ENCODE measurements around the gene TSHZ2. TPM values are rescaled to one million over a fixed set of nuclear protein-coding genes. Genes with fewer than 3 reads are reported as not detected.

TSHZ2 gene
- total RNA-seq, 1 donor from 2014 or later = 51.9 TPM

DNA sequence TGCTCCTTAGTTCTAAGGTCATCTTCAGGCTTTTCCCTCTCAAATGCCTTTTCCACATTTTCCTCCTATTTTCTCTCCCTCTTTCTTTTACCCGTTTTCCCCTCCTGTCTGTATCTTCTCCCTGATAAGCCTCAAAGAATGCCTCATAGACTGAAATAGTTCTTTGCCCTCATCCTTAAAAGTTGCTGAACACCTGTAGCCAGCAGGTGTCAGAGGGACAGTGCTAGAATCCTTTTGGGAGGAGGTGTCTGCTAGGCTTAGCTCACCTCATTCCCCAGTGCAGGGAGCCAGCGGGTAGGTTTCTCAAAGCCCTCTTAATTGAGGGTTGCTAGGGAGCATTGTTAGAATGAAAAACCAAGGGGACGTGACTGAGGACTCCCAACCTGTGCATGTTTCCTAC, 204.0 kb downstream of the TSHZ2 start:
- no peaks in the 10 kb centered on the region for H3K27me3 ChIP-seq
- H3K36me3 ChIP-seq = no peaks in the 10 kb centered on the region
- no peak for DNase-seq (ENCODE audit: low spot score in 2 of 2)
- no peaks in the 10 kb centered on the region for H3K9me3 ChIP-seq
- H3K4me1 ChIP-seq = no peaks in the 10 kb centered on the region
- H3K4me3 ChIP-seq = no peak overlapping the region
- TF ChIP-seq, protein P1, sequence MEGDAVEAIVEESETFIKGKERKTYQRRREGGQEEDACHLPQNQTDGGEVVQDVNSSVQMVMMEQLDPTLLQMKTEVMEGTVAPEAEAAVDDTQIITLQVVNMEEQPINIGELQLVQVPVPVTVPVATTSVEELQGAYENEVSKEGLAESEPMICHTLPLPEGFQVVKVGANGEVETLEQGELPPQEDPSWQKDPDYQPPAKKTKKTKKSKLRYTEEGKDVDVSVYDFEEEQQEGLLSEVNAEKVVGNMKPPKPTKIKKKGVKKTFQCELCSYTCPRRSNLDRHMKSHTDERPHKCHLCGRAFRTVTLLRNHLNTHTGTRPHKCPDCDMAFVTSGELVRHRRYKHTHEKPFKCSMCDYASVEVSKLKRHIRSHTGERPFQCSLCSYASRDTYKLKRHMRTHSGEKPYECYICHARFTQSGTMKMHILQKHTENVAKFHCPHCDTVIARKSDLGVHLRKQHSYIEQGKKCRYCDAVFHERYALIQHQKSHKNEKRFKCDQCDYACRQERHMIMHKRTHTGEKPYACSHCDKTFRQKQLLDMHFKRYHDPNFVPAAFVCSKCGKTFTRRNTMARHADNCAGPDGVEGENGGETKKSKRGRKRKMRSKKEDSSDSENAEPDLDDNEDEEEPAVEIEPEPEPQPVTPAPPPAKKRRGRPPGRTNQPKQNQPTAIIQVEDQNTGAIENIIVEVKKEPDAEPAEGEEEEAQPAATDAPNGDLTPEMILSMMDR (IDR thresholded peaks at IDR 0.05) = no peak
- intact Hi-C loops (cut with DNase I) = no loop called here
- H3K27ac ChIP-seq = no peak overlapping the region

DNA sequence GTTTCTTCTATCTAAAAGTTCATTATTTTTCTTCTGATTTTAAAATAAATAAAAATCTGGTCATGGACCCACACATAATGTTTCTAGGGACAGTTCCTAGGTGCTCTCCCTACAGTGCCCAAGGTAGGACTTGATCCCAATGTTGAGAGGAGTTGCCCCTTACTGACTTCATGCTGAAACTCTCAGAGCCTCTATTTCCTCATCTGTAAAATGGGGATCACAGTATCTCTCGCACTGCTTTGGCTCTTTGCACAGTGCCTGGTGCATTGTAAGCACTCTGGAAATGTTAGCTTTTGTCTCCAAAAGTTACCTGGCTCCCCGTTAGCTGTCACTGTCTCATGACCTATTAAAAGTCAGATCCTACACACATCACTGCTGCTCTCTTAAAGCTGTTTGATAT, 205.5 kb downstream of the TSHZ2 start:
- Histone ChIP-seq H3K27ac (no peak overlapping the region), H3K4me3 (no peak overlapping the region), H3K36me3 (no peaks in the 10 kb centered on the region), H3K9me3 (no peaks in the 10 kb centered on the region), H3K4me1 (no peaks in the 10 kb centered on the region), H3K27me3 (no peaks in the 10 kb centered on the region)
- no peak for DNase-seq (ENCODE audit: low spot score in 2 of 2)
- intact Hi-C loops (cut with DNase I) = no loop called here
- TF ChIP-seq, protein P1 (IDR thresholded peaks at IDR 0.05) = no peak

GRCh38 chr20:53179749-53180148, 207.6 kb downstream of the TSHZ2 start:
- no peak overlapping the region for H3K27ac ChIP-seq
- no peak for DNase-seq (ENCODE audit: low spot score in 2 of 2)
- TF ChIP-seq, protein P1 (IDR thresholded peaks at IDR 0.05) = no peak
- no peaks in the 10 kb centered on the region for H3K9me3 ChIP-seq
- H3K27me3 ChIP-seq = no peaks in the 10 kb centered on the region
- H3K4me3 ChIP-seq = no peak overlapping the region
- H3K4me1 ChIP-seq = no peaks in the 10 kb centered on the region
- intact Hi-C loops (cut with DNase I) = no loop called here
- H3K36me3 ChIP-seq = no peaks in the 10 kb centered on the region

- no peaks in the 10 kb centered on the region for H3K4me1 ChIP-seq
- TF ChIP-seq, protein P1 (IDR thresholded peaks at IDR 0.05) = no peak
- no peak overlapping the region for H3K27ac ChIP-seq
- no peaks in the 10 kb centered on the region for H3K36me3 ChIP-seq
- no peak overlapping the region for H3K4me3 ChIP-seq
- H3K9me3 ChIP-seq = no peaks in the 10 kb centered on the region
- intact Hi-C loops (cut with DNase I) = no loop called here
- no peak for DNase-seq (ENCODE audit: low spot score in 2 of 2)
- H3K27me3 ChIP-seq = no peaks in the 10 kb centered on the region
Observed at GRCh38 chr20:53180928-53181362, 208.8 kb downstream of the TSHZ2 start.

DNA sequence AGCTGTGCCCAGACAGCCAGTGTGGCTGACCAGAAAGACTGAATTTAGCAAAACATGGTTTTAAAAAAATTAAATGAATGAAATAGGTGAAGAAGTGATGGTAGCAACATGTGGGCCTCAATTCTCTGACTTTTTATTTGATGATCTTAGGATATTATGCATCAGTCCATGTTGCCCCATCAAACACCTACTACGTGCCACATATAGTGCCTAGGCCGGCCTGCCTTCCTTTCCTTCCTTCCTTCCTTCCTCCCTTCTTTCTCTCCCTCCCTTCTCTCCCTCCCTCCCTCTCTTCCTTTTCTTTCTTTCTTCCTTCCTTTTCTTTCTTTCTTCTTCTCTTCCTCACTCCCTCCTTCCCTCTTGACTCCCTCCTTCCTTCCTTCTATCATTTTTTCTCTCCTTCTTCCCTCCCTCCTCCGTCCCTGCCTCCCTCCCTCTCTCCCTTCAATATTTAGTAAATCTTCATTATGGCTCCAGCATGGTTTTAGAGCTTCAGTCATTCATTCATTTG, 209.8 kb downstream of the TSHZ2 start:
- no peaks in the 10 kb centered on the region for H3K4me1 ChIP-seq
- H3K36me3 ChIP-seq = no peaks in the 10 kb centered on the region
- intact Hi-C loops (cut with DNase I) = no loop called here
- no peak for DNase-seq (ENCODE audit: low spot score in 2 of 2)
- no peak overlapping the region for H3K27ac ChIP-seq
- TF ChIP-seq, protein P1 (IDR thresholded peaks at IDR 0.05) = no peak
- no peaks in the 10 kb centered on the region for H3K9me3 ChIP-seq
- H3K27me3 ChIP-seq = no peaks in the 10 kb centered on the region
- H3K4me3 ChIP-seq = no peak overlapping the region

GRCh38 chr20:53183181-53183580, 211.0 kb downstream of the TSHZ2 start:
- DNase-seq (ENCODE audit: low spot score in 2 of 2) = no peak
- no peak overlapping the region for H3K27ac ChIP-seq
- no peaks in the 10 kb centered on the region for H3K36me3 ChIP-seq
- H3K9me3 ChIP-seq = no peaks in the 10 kb centered on the region
- no peaks in the 10 kb centered on the region for H3K4me1 ChIP-seq
- TF ChIP-seq, protein P1 (IDR thresholded peaks at IDR 0.05) = no peak
- H3K27me3 ChIP-seq = no peaks in the 10 kb centered on the region
- intact Hi-C loops (cut with DNase I) = no loop called here
- no peak overlapping the region for H3K4me3 ChIP-seq

Data from ascending aorta (tissue), 2 donors.